GM06990 (cell line): ENCODE results near the gene KLHL36.
"Not testable (repeated sequence)": the region's sequence is repeated elsewhere in the genome, so short reads cannot be mapped to it uniquely, and the experiment has no call there.

ENCODE experiments used
- DNase-seq: peaks from one replicate; pipeline ENCODE4 v3.0.0-alpha.2; 2011; ENCODE audit not compliant: insufficient read length; ENCODE audit errors: extremely low read depth
- H3K27me3 ChIP-seq: replicated peaks from 2 replicates; pipeline ENCODE4 v1.6.0; 2011; ENCODE audit warnings: low read length; ENCODE audit not compliant: control insufficient read depth, insufficient read depth
- H3K36me3 ChIP-seq: 2 replicates; pipeline ENCODE4 v1.5.1; 2011; ENCODE audit warnings: low read length; ENCODE audit not compliant: control insufficient read depth, insufficient read depth
- H3K4me3 ChIP-seq: replicated peaks from 2 replicates; pipeline ENCODE4 v1.5.1; 2011; ENCODE audit warnings: low read depth, mild to moderate bottlenecking, control low read depth, low read length
- CTCF ChIP-seq: IDR thresholded peaks from 2 replicates; pipeline ENCODE4 v1.5.1; 2011; ENCODE audit warnings: low read length, control low read depth, mild to moderate bottlenecking, inconsistent platforms; ENCODE audit not compliant: insufficient read depth, poor library complexity, severe bottlenecking

KLHL36 gene

DNA sequence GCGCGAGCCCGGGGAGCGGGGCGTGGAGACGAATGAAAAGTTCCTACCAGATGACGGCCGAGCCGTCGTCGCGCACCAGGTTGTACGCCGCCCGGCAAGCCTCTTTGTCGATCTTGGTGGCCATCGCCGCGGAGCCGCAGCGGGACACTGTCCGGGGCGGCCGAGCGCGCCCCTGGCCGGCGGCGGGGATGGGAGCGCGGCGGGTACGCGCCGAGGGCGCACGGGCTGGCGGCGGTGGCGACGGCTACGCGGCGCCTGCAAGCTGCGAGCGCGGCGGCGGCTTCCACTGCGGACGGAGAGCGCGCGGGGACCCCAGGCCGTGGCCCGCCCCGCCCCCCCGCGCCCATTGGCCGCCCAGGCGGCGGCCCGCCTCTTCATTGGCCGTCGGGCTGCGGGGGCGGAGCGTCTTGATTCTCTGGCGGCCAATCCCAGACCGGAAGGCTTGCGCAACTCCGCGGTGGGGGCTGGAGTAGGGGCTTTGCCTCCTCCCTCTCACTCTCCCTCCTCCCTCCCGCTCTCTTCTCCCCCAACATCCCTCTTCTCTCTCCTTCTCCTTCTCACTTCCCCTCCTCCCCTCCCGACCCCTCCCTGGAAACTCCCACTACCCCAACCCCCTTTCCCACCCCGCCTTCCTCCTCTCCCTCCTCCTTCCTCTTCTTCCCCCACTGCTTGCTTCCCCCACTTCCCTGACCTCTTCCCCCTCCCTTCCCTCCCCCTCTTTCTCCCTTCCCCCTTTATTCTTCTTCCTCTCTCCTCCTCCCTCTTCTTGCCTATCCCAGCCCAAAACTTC is 30.3 kb upstream of the KLHL36 start, which contains the start of gene COTL1:
Gene COTL1, minus strand, starts transcription at position 288 of the 790 bp plus-strand sequence. Its CDS starts 164 bp downstream, at position 124.
- Histone ChIP-seq H3K27me3 (no peaks in the 10 kb centered on the region), H3K36me3 (peaks cover 13% of the 10 kb centered on the region), H3K4me3 (peak within 1 kb of the TSS; percentile 91)
- peak; percentile 93 for DNase-seq
- no peak for TF ChIP-seq CTCF

GRCh38 chr16:84618581-84619460 is 29.5 kb upstream of the KLHL36 start:
- no peak for TF ChIP-seq CTCF
- Histone ChIP-seq H3K36me3 (peaks cover 8% of the 10 kb centered on the region), H3K4me3 (no peak overlapping the region; the same call in 1 of the 2 replicates), H3K27me3 (no peaks in the 10 kb centered on the region)
- no peak for DNase-seq

- H3K27me3 ChIP-seq, DNase-seq, H3K36me3 ChIP-seq, H3K4me3 ChIP-seq: not testable (repeated sequence)
Measured at GRCh38 chr16:84620913-84621312, 27.4 kb upstream of the KLHL36 start.

DNA sequence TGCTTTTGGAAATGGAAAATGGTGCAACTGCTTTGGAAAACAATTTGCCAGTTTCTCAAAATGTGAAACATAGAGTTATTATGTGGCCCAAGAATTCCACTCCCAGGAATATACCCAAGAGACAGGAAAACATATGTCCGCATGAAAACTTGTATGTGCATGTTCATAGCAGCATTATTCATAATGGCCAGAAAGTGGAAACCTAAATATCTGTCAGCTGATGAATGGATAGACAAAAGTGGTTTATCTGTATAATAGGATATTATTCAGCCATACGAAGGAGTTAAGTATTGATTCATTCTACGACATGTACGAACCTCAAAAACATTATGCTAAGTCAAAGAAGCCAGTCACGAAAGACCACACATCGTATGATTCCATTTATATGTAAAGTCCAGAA is 22.8 kb upstream of the KLHL36 start:
- no peak overlapping the region for H3K4me3 ChIP-seq
- no peak for DNase-seq
- H3K36me3 ChIP-seq: no peaks in the 10 kb centered on the region
- H3K27me3 ChIP-seq: no peaks in the 10 kb centered on the region
- no peak for TF ChIP-seq CTCF

- Histone ChIP-seq H3K27me3 (no peaks in the 10 kb centered on the region), H3K4me3 (no peak overlapping the region), H3K36me3 (no peaks in the 10 kb centered on the region)
- no peak for DNase-seq
- TF ChIP-seq CTCF: no peak
Measured at GRCh38 chr16:84628226-84628731, 20.0 kb upstream of the KLHL36 start.

DNA sequence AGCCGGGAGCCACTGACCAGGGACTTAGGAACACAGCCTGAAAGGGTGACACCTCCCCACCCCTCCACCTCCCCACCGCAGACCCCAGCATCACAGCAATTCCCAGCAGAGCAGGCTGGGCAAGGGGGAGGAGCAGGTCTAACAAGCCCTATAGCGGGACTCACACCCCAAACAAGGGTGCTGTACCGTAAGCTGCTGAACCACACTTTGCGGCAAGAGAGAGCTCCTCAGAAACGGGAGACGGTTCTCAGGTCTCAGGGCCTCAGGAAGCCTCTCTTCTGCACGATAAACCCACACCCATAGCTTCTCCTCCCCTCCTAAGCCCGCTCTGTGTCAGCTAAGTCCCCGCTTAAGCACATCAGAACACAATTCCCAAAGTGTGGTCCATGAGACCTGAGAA is 18.7 kb upstream of the KLHL36 start:
- no peaks in the 10 kb centered on the region for H3K36me3 ChIP-seq
- no peak overlapping the region for H3K4me3 ChIP-seq
- no peak for DNase-seq
- no peak for TF ChIP-seq CTCF
- H3K27me3 ChIP-seq: no peaks in the 10 kb centered on the region
